AG04450 (cell line): ENCODE data around the gene FIBCD1. TPM values are rescaled to one million over a fixed set of nuclear protein-coding genes. Genes with fewer than 3 reads are reported as not detected.

ENCODE experiments used
- CTCF ChIA-PET: fragments of 300-600, 350-600 bp; formaldehyde crosslinking; extraction: SDS; loops from one replicate; lab custom pipeline; 2022; ENCODE audit warnings: antibody characterized with exemption, inconsistent platforms; lab: Charles Lee
- POLR2A ChIA-PET: fragments of 350-600 bp; formaldehyde crosslinking; extraction: SDS; loops from one replicate; lab custom pipeline; 2021; ENCODE audit warnings: antibody characterized with exemption, inconsistent platforms; lab: Yijun Ruan, JAX
- DNase-seq: peaks from one replicate; pipeline ENCODE4 v3.0.0-alpha.2; 2011; ENCODE audit warnings: low read depth, low spot score
- H3K27ac ChIP-seq: one replicate; pipeline ENCODE4 v1.5.1; 2012; ENCODE audit warnings: low read depth, low read length, control low read depth
- H3K27me3 ChIP-seq: one replicate; pipeline ENCODE4 v1.6.0; 2012; ENCODE audit warnings: low read length; ENCODE audit not compliant: control insufficient read depth, insufficient read depth
- H3K4me3 ChIP-seq: 2 replicates; pipeline ENCODE4 v1.5.1; 2011; ENCODE audit warnings: mild to moderate bottlenecking, low read depth, low read length, control low read depth
- H3K9me3 ChIP-seq: 2 replicates; pipeline ENCODE4 v1.5.1; 2012; ENCODE audit warnings: low read length; ENCODE audit not compliant: control insufficient read depth, insufficient read depth
- polyA plus RNA-seq: library from polyadenylated mRNA; depleted of rRNA; stranded (reverse); fragments of >200 nt; gene quantifications from 2 replicates; pipeline ENCODE4 v1.2.3, GENCODE V29; 2011
- TF ChIP-seq, protein P1 (sequence below): IDR thresholded peaks from 2 replicates; pipeline ENCODE4 v1.5.1; 2011; ENCODE audit warnings: low read depth, low read length, control low read depth, inconsistent platforms

The FIBCD1 gene
- polyA plus RNA-seq, 1 experiment, result 2.2 TPM

DNA sequence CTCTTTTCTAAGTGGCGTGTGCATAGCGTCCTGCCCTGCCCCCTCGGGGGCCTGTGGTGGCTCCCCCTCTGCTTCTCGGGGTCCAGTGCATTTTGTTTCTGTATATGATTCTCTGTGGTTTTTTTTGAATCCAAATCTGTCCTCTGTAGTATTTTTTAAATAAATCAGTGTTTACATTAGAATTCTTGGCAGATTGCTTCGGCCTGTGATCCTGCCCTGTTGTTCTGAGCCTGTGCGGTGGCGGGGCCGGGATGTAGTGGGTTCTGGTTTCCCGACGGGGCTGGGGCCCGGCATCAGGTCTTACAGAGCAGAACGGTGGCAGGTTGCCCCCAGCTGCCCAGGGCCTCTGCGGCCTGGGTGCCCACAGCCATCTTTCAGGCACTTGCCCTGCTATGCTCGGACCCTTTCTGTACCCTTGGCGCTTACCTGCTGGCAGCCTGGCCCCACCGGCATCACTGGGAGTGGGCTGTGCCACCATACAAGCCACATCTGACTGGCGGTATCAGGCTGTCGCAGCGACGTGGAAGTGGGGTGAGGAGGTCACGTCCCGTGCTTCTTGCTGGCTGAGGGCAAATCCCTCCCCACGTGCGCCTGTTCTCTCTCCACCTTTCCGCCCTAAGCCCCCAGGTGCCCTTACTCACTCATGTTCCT, 51.4 kb downstream of the FIBCD1 start:
- Histone ChIP-seq H3K9me3 (no peaks in the 10 kb centered on the region; the same call in 1 of the 2 replicates), H3K27me3 (no peaks in the 10 kb centered on the region), H3K27ac (peak overlapping the region; percentile 31), H3K4me3 (no peak overlapping the region)
- ChIA-PET POLR2A (interaction anchor here (0.7 kb wide), 1 partner anchor 34 kb away, joined by 4 read pairs; no protein-coding TSS in a partner anchor), CTCF (interaction anchor here (1.7 to 2.0 kb wide), 3 partner anchors 21 to 187 kb away, joined by 5 to 10 read pairs (median 7); no protein-coding TSS in a partner anchor)
- TF ChIP-seq, protein P1, sequence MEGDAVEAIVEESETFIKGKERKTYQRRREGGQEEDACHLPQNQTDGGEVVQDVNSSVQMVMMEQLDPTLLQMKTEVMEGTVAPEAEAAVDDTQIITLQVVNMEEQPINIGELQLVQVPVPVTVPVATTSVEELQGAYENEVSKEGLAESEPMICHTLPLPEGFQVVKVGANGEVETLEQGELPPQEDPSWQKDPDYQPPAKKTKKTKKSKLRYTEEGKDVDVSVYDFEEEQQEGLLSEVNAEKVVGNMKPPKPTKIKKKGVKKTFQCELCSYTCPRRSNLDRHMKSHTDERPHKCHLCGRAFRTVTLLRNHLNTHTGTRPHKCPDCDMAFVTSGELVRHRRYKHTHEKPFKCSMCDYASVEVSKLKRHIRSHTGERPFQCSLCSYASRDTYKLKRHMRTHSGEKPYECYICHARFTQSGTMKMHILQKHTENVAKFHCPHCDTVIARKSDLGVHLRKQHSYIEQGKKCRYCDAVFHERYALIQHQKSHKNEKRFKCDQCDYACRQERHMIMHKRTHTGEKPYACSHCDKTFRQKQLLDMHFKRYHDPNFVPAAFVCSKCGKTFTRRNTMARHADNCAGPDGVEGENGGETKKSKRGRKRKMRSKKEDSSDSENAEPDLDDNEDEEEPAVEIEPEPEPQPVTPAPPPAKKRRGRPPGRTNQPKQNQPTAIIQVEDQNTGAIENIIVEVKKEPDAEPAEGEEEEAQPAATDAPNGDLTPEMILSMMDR, result no peak
- DNase-seq, result no peak

DNA sequence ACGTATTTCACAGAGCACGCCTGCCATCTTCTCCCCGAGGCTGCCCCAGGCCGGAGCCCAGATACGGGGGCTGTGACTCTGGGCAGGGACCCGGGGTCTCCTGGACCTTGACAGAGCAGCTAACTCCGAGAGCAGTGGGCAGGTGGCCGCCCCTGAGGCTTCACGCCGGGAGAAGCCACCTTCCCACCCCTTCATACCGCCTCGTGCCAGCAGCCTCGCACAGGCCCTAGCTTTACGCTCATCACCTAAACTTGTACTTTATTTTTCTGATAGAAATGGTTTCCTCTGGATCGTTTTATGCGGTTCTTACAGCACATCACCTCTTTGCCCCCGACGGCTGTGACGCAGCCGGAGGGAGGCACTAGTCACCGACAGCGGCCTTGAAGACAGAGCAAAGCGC, 52.1 kb downstream of the FIBCD1 start:
- ChIA-PET POLR2A (no interaction called here), CTCF (interaction anchor here (1.4 to 3.7 kb wide), 4 partner anchors 17 to 186 kb away, joined by 4 to 11 read pairs (median 8); no protein-coding TSS in a partner anchor)
- peak overlapping the region; percentile 31 for H3K27ac ChIP-seq
- H3K9me3 ChIP-seq, result no peaks in the 10 kb centered on the region; the same call in 1 of the 2 replicates
- no peak overlapping the region for H3K4me3 ChIP-seq
- no peak for DNase-seq
- TF ChIP-seq, protein P1, result no peak
- H3K27me3 ChIP-seq, result no peaks in the 10 kb centered on the region

DNA sequence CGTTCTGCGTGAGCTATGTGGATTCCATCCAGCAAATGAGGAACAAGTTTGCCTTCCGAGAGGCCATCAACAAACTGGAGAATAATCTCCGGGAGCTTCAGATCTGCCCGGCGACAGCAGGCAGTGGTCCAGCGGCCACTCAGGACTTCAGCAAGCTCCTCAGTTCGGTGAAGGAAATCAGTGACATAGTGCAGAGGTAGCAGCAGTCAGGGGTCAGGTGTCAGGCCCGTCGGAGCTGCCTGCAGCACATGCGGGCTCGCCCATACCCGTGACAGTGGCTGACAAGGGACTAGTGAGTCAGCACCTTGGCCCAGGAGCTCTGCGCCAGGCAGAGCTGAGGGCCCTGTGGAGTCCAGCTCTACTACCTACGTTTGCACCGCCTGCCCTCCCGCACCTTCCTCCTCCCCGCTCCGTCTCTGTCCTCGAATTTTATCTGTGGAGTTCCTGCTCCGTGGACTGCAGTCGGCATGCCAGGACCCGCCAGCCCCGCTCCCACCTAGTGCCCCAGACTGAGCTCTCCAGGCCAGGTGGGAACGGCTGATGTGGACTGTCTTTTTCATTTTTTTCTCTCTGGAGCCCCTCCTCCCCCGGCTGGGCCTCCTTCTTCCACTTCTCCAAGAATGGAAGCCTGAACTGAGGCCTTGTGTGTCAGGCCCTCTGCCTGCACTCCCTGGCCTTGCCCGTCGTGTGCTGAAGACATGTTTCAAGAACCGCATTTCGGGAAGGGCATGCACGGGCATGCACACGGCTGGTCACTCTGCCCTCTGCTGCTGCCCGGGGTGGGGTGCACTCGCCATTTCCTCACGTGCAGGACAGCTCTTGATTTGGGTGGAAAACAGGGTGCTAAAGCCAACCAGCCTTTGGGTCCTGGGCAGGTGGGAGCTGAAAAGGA, 53.3 kb downstream of the FIBCD1 start:
- no peaks in the 10 kb centered on the region for H3K27me3 ChIP-seq
- TF ChIP-seq, protein P1, result no peak
- H3K27ac ChIP-seq, result no peak overlapping the region
- POLR2A ChIA-PET, result interaction anchor here (0.5 kb wide), 1 partner anchor 134 kb away, joined by 3 read pairs; no protein-coding TSS in a partner anchor
- no peak overlapping the region for H3K4me3 ChIP-seq
- CTCF ChIA-PET, result interaction anchor here (1.0 to 3.7 kb wide), 7 partner anchors 16 to 185 kb away, joined by 3 to 11 read pairs (median 4); no protein-coding TSS in a partner anchor
- no peaks in the 10 kb centered on the region; the same call in 1 of the 2 replicates for H3K9me3 ChIP-seq
- DNase-seq, result no peak

DNA sequence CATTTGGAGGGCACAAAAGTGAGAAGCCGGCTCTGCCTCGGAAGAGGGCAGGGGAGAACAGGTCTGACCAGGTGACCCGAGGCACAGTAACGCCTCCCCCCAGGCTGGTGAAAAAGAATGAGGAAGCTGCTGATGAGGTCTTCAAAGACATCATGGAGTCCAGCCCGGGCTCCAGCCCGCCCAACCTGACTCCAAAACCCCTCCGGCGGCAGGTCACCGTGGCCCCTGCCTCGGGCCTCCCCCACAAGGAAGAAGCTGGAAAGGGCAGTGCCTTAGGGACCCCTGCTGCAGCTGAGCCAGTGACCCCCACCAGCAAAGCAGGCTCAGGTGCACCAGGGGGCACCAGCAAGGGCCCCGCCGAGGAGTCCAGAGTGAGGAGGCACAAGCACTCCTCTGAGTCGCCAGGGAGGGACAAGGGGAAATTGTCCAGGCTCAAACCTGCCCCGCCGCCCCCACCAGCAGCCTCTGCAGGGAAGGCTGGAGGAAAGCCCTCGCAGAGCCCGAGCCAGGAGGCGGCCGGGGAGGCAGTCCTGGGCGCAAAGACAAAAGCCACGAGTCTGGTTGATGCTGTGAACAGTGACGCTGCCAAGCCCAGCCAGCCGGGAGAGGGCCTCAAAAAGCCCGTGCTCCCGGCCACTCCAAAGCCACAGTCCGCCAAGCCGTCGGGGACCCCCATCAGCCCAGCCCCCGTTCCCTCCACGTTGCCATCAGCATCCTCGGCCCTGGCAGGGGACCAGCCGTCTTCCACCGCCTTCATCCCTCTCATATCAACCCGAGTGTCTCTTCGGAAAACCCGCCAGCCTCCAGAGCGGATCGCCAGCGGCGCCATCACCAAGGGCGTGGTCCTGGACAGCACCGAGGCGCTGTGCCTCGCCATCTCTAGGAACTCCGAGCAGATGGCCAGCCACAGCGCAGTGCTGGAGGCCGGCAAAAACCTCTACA, 54.2 kb downstream of the FIBCD1 start:
- CTCF ChIA-PET, result interaction anchor here (1.1 to 3.7 kb wide), 5 partner anchors 15 to 178 kb away, joined by 3 to 11 read pairs (median 5); no protein-coding TSS in a partner anchor

More for the DNA sequence above, 54.2 kb downstream of the FIBCD1 start:
- no peaks in the 10 kb centered on the region; the same call in 1 of the 2 replicates for H3K9me3 ChIP-seq
- H3K4me3 ChIP-seq, result no peak overlapping the region
- no peak overlapping the region for H3K27ac ChIP-seq
- TF ChIP-seq, protein P1, result no peak
- no peak for DNase-seq
- no peaks in the 10 kb centered on the region for H3K27me3 ChIP-seq
- POLR2A ChIA-PET, result no interaction called here
